Hepatocyte (in vitro differentiated cells): Measurements from ENCODE around the gene GLI3. TPM values are rescaled to one million over a fixed set of nuclear protein-coding genes. Genes with fewer than 3 reads are reported as not detected.

Experiments used
- DNase-seq: peaks from one replicate; pipeline ENCODE4 v3.0.0-alpha.2; 2016; ENCODE audit warnings: low spot score
- H2AFZ ChIP-seq: fragments of 200-600 bp; sonication (generic); 2 replicates; pipeline ENCODE4 v1.6.0; 2016; ENCODE audit warnings: antibody characterized with exemption, mild to moderate bottlenecking
- H3K27ac ChIP-seq: fragments of 200-600 bp; sonication (generic); 2 replicates; pipeline ENCODE4 v1.5.1; 2016; ENCODE audit warnings: mild to moderate bottlenecking
- H3K27me3 ChIP-seq: fragments of 200-600 bp; sonication (generic); 2 replicates; pipeline ENCODE4 v1.6.1; 2016
- H3K36me3 ChIP-seq: fragments of 200-600 bp; sonication (generic); replicated peaks from 2 replicates; pipeline ENCODE4 v1.5.1; 2016; ENCODE audit warnings: low read depth; ENCODE audit not compliant: insufficient read depth
- H3K4me1 ChIP-seq: fragments of 200-600 bp; sonication (generic); 2 replicates; pipeline ENCODE4 v1.5.1; 2016; ENCODE audit warnings: mild to moderate bottlenecking, moderate library complexity; ENCODE audit not compliant: insufficient read depth
- H3K4me2 ChIP-seq: fragments of 200-600 bp; sonication (generic); 2 replicates; pipeline ENCODE4 v1.6.0; 2016
- H3K4me3 ChIP-seq: fragments of 200-600 bp; sonication (generic); 2 replicates; pipeline ENCODE4 v1.5.1; 2016; ENCODE audit warnings: mild to moderate bottlenecking
- H3K79me2 ChIP-seq: fragments of 200-600 bp; sonication (generic); 2 replicates; pipeline ENCODE4 v1.6.0; 2017; ENCODE audit warnings: mild to moderate bottlenecking
- H3K9me2 ChIP-seq: fragments of 200-600 bp; sonication (generic); replicated peaks from 2 replicates; pipeline ENCODE4 v1.6.0; 2017; ENCODE audit warnings: mild to moderate bottlenecking; ENCODE audit not compliant: insufficient read depth
- H3K9me3 ChIP-seq: fragments of 200-600 bp; sonication (generic); 2 replicates; pipeline ENCODE4 v1.5.1; 2016; ENCODE audit warnings: low read depth, mild to moderate bottlenecking
- H4K20me1 ChIP-seq: fragments of 200-600 bp; sonication (generic); 2 replicates; pipeline ENCODE4 v1.6.0; 2016; ENCODE audit warnings: mild to moderate bottlenecking; ENCODE audit not compliant: insufficient read depth, poor library complexity, severe bottlenecking
- EZH2 ChIP-seq: fragments of 200-600 bp; sonication (generic); IDR thresholded peaks from 2 replicates; pipeline ENCODE4 v1.6.1; 2016; ENCODE audit warnings: antibody characterized with exemption, mild to moderate bottlenecking, borderline replicate concordance
- EZH2phosphoT487 ChIP-seq: fragments of 200-600 bp; sonication (generic); IDR thresholded peaks from one replicate; pipeline ENCODE4 v1.6.1; 2018; ENCODE audit warnings: antibody characterized with exemption, mild to moderate bottlenecking, low read depth, moderate library complexity; ENCODE audit not compliant: unreplicated experiment, severe bottlenecking
- WGBS: methylation state at CpG from one replicate; pipeline ENCODE4 v1.1.6; 2016; ENCODE audit warnings: low lambda C conversion rate; ENCODE audit errors: missing lambda C conversion rate; 5-methylcytosine and 5-hydroxymethylcytosine counted together
- polyA plus RNA-seq: library from polyadenylated mRNA; unstranded; fragments of >200 nt; fragmentation: Nextera tagmentation; extraction: Ambion mirVana; gene quantifications from 2 replicates; pipeline ENCODE4 v1.2.1, GENCODE V29; 2016
- total RNA-seq: library from RNA; depleted of rRNA; stranded (reverse); fragments of >200 nt; gene quantifications from 2 replicates; pipeline ENCODE4 v1.2.3, GENCODE V29; 2014
- TF ChIP-seq, protein P1 (sequence below): fragments of 200-600 bp; sonication (generic); IDR thresholded peaks from 2 replicates; pipeline ENCODE4 v1.5.1; 2016; ENCODE audit warnings: antibody characterized with exemption, mild to moderate bottlenecking; ENCODE audit not compliant: poor library complexity

GLI3 gene
- total and polyA plus RNA-seq, 2 experiments from 2014 or later = 5.5 to 20.0 TPM

DNA sequence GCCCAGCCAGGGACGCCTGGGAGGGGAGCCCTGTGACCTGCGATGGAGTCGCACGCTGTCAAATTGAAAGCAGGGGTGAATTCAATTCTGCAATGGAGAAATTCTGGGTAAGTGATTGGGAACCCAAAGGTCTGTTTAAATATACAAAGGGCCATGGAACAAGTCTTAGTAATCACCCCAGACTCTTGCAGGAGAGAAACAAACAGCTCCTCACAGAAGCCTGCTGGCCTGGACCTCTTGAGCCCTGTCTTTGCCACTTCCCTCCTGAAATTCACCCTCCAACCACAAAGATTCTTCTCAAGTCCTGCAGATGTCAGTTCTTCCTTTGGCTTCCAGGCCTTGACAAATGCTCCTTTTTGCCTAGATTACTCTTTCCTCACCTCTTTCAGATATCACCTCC is 97.3 kb downstream of the GLI3 start:
- WGBS = 94% methylated on average over 4 of the region's 4 CpGs
- TF ChIP-seq EZH2 (no peak), EZH2phosphoT487 (no peak)
- TF ChIP-seq, protein P1, sequence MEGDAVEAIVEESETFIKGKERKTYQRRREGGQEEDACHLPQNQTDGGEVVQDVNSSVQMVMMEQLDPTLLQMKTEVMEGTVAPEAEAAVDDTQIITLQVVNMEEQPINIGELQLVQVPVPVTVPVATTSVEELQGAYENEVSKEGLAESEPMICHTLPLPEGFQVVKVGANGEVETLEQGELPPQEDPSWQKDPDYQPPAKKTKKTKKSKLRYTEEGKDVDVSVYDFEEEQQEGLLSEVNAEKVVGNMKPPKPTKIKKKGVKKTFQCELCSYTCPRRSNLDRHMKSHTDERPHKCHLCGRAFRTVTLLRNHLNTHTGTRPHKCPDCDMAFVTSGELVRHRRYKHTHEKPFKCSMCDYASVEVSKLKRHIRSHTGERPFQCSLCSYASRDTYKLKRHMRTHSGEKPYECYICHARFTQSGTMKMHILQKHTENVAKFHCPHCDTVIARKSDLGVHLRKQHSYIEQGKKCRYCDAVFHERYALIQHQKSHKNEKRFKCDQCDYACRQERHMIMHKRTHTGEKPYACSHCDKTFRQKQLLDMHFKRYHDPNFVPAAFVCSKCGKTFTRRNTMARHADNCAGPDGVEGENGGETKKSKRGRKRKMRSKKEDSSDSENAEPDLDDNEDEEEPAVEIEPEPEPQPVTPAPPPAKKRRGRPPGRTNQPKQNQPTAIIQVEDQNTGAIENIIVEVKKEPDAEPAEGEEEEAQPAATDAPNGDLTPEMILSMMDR = no peak
- Histone ChIP-seq H3K4me1 (peaks cover 12% of the 10 kb centered on the region), H3K9me2 (no peaks in the 10 kb centered on the region), H3K79me2 (peaks cover 12% of the 10 kb centered on the region), H3K4me2 (no peak overlapping the region), H3K36me3 (no peaks in the 10 kb centered on the region), H2AFZ (no peak overlapping the region), H3K9me3 (no peaks in the 10 kb centered on the region), H3K4me3 (no peak overlapping the region), H3K27me3 (no peaks in the 10 kb centered on the region), H4K20me1 (peaks cover 2% of the 10 kb centered on the region), H3K27ac (no peak overlapping the region)
- DNase-seq = no peak

DNA sequence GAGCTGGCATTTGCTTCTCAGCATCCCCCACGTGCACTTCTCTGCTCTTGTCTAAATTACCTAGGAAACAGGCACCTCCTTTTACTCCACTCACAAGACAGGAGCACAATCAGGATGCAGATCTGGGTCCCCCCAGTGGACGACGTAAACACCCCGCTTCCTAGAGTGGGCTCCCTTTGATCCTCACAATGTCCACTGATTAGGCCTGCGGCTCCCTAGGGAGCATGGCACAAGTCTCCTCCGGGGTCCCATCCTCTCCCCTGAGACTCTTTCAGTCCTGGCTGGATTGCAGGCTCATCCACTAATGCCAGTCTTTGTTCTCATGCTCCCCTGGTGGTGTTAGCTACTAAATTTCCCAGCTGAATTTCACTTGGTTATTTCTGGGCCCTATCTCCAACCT is 98.3 kb downstream of the GLI3 start:
- Histone ChIP-seq H2AFZ (no peak overlapping the region), H3K9me2 (no peaks in the 10 kb centered on the region), H3K4me1 (peaks cover 5% of the 10 kb centered on the region), H4K20me1 (peaks cover 2% of the 10 kb centered on the region), H3K4me3 (no peak overlapping the region), H3K9me3 (no peaks in the 10 kb centered on the region), H3K27me3 (no peaks in the 10 kb centered on the region), H3K79me2 (peaks cover 12% of the 10 kb centered on the region), H3K36me3 (no peaks in the 10 kb centered on the region), H3K27ac (no peak overlapping the region), H3K4me2 (no peak overlapping the region)
- WGBS = 68% methylated on average over 6 of the region's 6 CpGs
- no peak for DNase-seq
- TF ChIP-seq EZH2phosphoT487 (no peak), EZH2 (no peak)
- TF ChIP-seq, protein P1 = no peak

DNA sequence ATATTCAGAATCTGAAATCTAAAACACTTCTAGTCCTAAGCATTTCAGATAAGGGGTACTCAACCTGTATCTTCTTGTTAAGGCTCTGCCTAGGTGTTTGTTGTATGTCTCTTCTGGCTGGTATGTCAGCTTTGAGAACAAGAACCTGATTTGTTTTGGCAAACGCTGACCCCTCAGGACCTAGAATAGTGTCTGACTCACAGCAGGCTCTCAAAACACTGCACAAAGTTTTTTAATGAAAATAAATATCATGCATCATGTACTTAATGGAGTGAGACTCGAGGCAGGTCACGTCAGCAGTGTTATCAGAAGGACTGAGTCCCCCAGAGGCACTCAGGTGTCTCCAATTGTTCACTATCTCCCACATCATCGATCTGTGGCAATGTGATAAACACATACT is 99.1 kb downstream of the GLI3 start:
- no peaks in the 10 kb centered on the region for H3K9me3 ChIP-seq
- H3K4me2 ChIP-seq = no peak overlapping the region
- no peaks in the 10 kb centered on the region for H3K36me3 ChIP-seq
- no peak overlapping the region for H2AFZ ChIP-seq
- WGBS = 83% methylated on average over 4 of the region's 4 CpGs
- no peaks in the 10 kb centered on the region for H3K27me3 ChIP-seq
- H3K4me3 ChIP-seq = no peak overlapping the region
- peaks cover 17% of the 10 kb centered on the region for H3K79me2 ChIP-seq
- no peaks in the 10 kb centered on the region for H3K4me1 ChIP-seq
- no peak for TF ChIP-seq EZH2phosphoT487
- TF ChIP-seq, protein P1 = no peak
- no peak for TF ChIP-seq EZH2
- no peak overlapping the region for H3K27ac ChIP-seq
- peaks cover 2% of the 10 kb centered on the region for H4K20me1 ChIP-seq
- DNase-seq = no peak
- no peaks in the 10 kb centered on the region for H3K9me2 ChIP-seq

DNA sequence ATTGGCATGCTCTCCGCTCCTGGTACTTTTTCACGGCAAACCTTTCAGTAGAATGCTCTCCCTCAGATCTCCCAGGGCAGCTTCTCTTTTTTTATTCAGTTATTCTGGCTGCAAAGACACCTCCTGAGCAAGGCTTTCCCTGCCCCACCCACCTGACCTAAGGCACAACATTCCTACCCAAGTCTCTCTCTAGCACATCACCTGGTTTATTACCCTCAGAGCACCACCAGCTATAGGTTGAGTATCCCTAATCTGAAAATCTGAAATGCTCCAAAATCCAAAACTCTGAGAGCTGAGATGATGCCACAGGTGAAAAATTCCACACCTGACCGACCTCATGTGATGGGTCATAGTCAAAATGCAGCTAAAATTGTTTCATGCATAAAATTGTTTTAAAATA is 99.6 kb downstream of the GLI3 start:
- Histone ChIP-seq H3K4me3 (no peak overlapping the region), H4K20me1 (peaks cover 2% of the 10 kb centered on the region), H3K9me2 (no peaks in the 10 kb centered on the region), H2AFZ (no peak overlapping the region), H3K4me1 (no peaks in the 10 kb centered on the region), H3K9me3 (no peaks in the 10 kb centered on the region), H3K79me2 (peaks cover 18% of the 10 kb centered on the region), H3K27ac (no peak overlapping the region), H3K27me3 (no peaks in the 10 kb centered on the region), H3K4me2 (no peak overlapping the region), H3K36me3 (no peaks in the 10 kb centered on the region)
- TF ChIP-seq EZH2phosphoT487 (no peak), EZH2 (no peak)
- TF ChIP-seq, protein P1 = no peak
- 93% methylated on average over 3 of the region's 3 CpGs for WGBS
- DNase-seq = no peak
